OCI-LY3 (cell line): ENCODE data around the gene KLHL29.

Source experiments
- EZH2phosphoT487 ChIP-seq: fragments of 200-600 bp; shearing (Covaris generic); IDR thresholded peaks from 2 replicates; pipeline ENCODE4 v1.6.1; 2018; ENCODE audit warnings: antibody characterized with exemption, mixed run types, low read depth
- TF ChIP-seq, protein P1 (sequence below): fragments of 200-600, 300-600 bp; sonication (generic); IDR thresholded peaks from 2 replicates; pipeline ENCODE4 v1.5.1; 2014; ENCODE audit warnings: antibody characterized with exemption, low read length, low read depth

DNA sequence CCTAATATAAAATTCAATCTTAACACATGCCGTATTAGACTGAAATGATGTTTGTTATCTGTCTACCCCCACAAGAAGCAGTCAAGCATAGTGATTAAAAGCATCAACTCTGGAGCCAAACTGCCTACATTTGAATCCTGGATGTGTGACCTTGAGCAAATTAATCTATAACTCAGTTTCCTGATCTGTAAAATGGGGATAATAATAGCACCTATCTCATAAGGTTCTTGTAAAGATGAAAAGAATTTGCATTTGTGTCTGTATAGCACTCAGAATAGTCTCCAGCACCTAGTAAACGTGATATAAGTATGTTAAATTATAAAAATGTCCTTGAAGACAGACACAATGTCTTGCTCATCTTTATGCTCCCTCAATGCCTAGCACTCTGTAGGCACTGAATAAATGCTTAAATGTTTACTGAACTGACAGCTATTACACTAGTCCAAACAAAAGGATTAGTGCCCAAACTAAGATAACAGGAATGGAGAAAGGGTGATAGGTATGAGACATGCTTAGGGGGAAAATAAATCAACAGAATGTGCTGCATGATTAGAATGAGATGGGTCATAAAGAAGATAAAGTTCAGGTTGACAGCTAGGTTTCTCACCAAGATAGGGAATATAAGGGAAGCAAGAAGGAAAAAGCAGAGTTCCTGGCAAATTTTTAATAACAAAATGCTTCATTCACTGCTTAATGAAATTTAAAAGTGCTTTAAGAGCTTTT lies 361.3 kb downstream of the KLHL29 start:
- TF ChIP-seq, protein P1, sequence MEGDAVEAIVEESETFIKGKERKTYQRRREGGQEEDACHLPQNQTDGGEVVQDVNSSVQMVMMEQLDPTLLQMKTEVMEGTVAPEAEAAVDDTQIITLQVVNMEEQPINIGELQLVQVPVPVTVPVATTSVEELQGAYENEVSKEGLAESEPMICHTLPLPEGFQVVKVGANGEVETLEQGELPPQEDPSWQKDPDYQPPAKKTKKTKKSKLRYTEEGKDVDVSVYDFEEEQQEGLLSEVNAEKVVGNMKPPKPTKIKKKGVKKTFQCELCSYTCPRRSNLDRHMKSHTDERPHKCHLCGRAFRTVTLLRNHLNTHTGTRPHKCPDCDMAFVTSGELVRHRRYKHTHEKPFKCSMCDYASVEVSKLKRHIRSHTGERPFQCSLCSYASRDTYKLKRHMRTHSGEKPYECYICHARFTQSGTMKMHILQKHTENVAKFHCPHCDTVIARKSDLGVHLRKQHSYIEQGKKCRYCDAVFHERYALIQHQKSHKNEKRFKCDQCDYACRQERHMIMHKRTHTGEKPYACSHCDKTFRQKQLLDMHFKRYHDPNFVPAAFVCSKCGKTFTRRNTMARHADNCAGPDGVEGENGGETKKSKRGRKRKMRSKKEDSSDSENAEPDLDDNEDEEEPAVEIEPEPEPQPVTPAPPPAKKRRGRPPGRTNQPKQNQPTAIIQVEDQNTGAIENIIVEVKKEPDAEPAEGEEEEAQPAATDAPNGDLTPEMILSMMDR: no peak
- no peak for TF ChIP-seq EZH2phosphoT487
